GM20000 (cell line): ENCODE results near the gene CENPS.
A peak's percentile ranks its signal among the peaks of the same experiment; 100 is the strongest.

Source experiments
- DNase-seq: peaks from one replicate; pipeline ENCODE4 v3.0.0; 2012; ENCODE audit warnings: low spot score
- CTCF ChIP-seq: IDR thresholded peaks from 2 replicates; pipeline ENCODE4 v1.5.1; 2012; ENCODE audit warnings: mild to moderate bottlenecking, control low read depth; ENCODE audit errors: extremely low read depth, missing control alignments

CENPS gene

GRCh38 chr1:10388387-10388715, 41.9 kb upstream of the CENPS start:
- no peak for TF ChIP-seq CTCF
- DNase-seq, result no peak

- TF ChIP-seq CTCF, result no peak
- DNase-seq, result no peak
Observed at GRCh38 chr1:10389271-10389973, 40.8 kb upstream of the CENPS start.

GRCh38 chr1:10396870-10397269, 33.4 kb upstream of the CENPS start:
- TF ChIP-seq CTCF, result no peak
- DNase-seq, result no peak

- no peak for TF ChIP-seq CTCF
- DNase-seq, result no peak
Observed at GRCh38 chr1:10398278-10398733, 31.9 kb upstream of the CENPS start.

GRCh38 chr1:10398734-10399443, 31.3 kb upstream of the CENPS start, which contains the start of gene PGD:
PGD (plus strand) TSS chr1:10399064; CDS start chr1:10399118, 54 bp downstream.
- no peak for TF ChIP-seq CTCF
- DNase-seq, result peak; percentile 100

GRCh38 chr1:10399444-10399941, 30.7 kb upstream of the CENPS start:
- DNase-seq, result no peak
- no peak for TF ChIP-seq CTCF

GRCh38 chr1:10400013-10400412, 30.2 kb upstream of the CENPS start:
- no peak for DNase-seq
- TF ChIP-seq CTCF, result no peak
